Testis (tissue), 3 donors: Measurements from ENCODE around the gene SEPTIN5. TPM values are rescaled to one million over a fixed set of nuclear protein-coding genes. Genes with fewer than 3 reads are reported as not detected.

Experiments
- DNase-seq: peaks from one replicate; pipeline ENCODE4 v3.0.0-alpha.2; 2019
- H3K27ac ChIP-seq, 2 donors: fragments of 200-600 bp; sonication (generic); one replicate each; pipeline ENCODE4 v1.5.1; 2019
- H3K27me3 ChIP-seq: fragments of 200-600 bp; sonication (generic); one replicate; pipeline ENCODE4 v1.5.1; 2019
- H3K36me3 ChIP-seq: fragments of 200-600 bp; sonication (generic); one replicate; pipeline ENCODE4 v1.5.1; 2017; ENCODE audit warnings: low read depth; ENCODE audit errors: missing control alignments
- H3K4me1 ChIP-seq: fragments of 200-600 bp; sonication (generic); one replicate; pipeline ENCODE4 v1.5.1; 2019
- H3K4me3 ChIP-seq, 2 donors: fragments of 200-600 bp; sonication (generic); one replicate each; pipeline ENCODE4 v1.5.1; 2017 to 2019
- H3K9me3 ChIP-seq: fragments of 200-600 bp; sonication (generic); one replicate; pipeline ENCODE4 v1.5.1; 2017
- POLR2A ChIP-seq: fragments of 450-650 bp; IDR thresholded peaks from one replicate; pipeline ENCODE4 v1.6.1; 2017; ENCODE audit warnings: antibody characterized with exemption, mild to moderate bottlenecking, moderate library complexity
- WGBS, 2 donors: methylation state at CpG; one replicate each; pipeline ENCODE4 v1.1.5; 2018; 5-methylcytosine and 5-hydroxymethylcytosine counted together
- intact Hi-C: fragments of 100-400 bp; cut with DNase I; formaldehyde crosslinking; loops from one replicate; pipeline ENCODE4 v1.15.1; 2023; ENCODE audit warnings: low total_unique reads
- polyA plus RNA-seq: library from polyadenylated mRNA; stranded (reverse); fragments of 350-450 nt; fragmentation: Illumina TruSeq; extraction: RNeasy Lipid Tissue Mini Kit (QIAGEN cat#74804); gene quantifications from one replicate; pipeline ENCODE4 v1.2.3, GENCODE V29; 2014; ENCODE audit warnings: low read depth, low replicate concordance; ENCODE audit not compliant: insufficient read depth
- total RNA-seq, 2 donors: library from RNA; depleted of rRNA; stranded (reverse); fragments of >200 nt; gene quantifications; one replicate each; pipeline ENCODE4 v1.2.3, GENCODE V29; 2016
- TF ChIP-seq, protein P1 (sequence below), 3 experiments: fragments of 450-650 bp in 2 of 3; fragments of 200-600 bp in 1 of 3; sonication (generic) in 1 of 3; IDR thresholded peaks; one replicate each; pipeline ENCODE4 v1.5.1; 2016 to 2019; ENCODE audit warnings: antibody characterized with exemption in 3 of 3, mild to moderate bottlenecking in 2 of 3, moderate library complexity in 1 of 3

The SEPTIN5 gene
- total and polyA plus RNA-seq, 3 donors from 2014 or later, result 33.9 to 89.3 (median 68.9) TPM

- H3K36me3 ChIP-seq, result no peaks in the 10 kb centered on the region
- WGBS, 2 donors, result 96 to 97% methylated on average over 7 of the region's 7 CpGs
- no peaks in the 10 kb centered on the region for H3K9me3 ChIP-seq
- TF ChIP-seq, protein P1, sequence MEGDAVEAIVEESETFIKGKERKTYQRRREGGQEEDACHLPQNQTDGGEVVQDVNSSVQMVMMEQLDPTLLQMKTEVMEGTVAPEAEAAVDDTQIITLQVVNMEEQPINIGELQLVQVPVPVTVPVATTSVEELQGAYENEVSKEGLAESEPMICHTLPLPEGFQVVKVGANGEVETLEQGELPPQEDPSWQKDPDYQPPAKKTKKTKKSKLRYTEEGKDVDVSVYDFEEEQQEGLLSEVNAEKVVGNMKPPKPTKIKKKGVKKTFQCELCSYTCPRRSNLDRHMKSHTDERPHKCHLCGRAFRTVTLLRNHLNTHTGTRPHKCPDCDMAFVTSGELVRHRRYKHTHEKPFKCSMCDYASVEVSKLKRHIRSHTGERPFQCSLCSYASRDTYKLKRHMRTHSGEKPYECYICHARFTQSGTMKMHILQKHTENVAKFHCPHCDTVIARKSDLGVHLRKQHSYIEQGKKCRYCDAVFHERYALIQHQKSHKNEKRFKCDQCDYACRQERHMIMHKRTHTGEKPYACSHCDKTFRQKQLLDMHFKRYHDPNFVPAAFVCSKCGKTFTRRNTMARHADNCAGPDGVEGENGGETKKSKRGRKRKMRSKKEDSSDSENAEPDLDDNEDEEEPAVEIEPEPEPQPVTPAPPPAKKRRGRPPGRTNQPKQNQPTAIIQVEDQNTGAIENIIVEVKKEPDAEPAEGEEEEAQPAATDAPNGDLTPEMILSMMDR (IDR thresholded peaks at IDR 0.05), result no peak
- TF ChIP-seq POLR2A, result no peak
- H3K4me1 ChIP-seq, result no peaks in the 10 kb centered on the region
- intact Hi-C loops, result no loop called here
- no peaks in the 10 kb centered on the region for H3K27me3 ChIP-seq
- DNase-seq, result no peak
- no peak overlapping the region for H3K27ac ChIP-seq
- no peak overlapping the region for H3K4me3 ChIP-seq
Measured at GRCh38 chr22:19741053-19741452, 26.8 kb downstream of the SEPTIN5 start.

DNA sequence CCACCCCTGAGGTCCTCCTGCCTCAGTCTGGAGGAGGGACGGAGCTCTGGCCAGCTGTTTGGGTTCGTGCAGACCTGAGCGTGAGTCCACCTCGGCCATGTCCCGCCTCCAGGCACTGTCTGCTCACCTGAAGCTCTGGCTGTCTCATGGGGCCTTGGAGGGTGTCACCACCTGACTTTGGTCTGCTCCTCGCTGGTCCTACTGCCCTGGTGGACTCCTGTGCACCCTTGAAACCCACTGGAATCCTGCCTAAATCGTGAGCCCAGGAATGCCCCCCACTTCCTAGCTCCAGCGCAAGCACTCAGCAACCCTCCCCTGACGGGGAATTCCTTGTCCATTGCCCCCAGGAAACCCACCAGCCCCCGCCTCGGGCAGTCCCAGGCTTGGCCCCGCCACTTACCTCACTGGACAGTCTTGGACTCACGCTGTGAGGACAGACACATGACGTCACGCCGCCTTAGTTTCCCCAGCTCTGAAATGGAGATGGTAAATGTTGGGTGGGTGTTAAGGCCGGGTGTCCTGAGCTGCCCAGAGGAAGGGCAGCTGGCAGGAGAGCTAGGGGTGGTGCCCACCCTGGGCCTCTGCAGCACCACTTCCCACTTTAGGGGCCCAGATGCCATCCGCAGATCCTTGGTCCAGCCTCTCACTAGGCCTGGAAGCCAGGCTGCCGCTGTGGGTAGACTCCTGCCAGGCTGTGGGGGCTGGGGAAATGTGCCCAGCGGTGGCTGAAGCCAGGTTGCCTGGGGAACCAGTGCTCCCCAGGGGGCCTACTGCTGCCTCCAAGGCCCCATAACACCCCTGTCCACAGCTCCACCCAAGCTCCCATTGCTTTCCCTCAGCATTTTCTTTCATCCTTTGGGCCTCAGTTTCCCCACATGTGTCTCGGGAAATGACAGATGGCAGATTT is 28.1 kb downstream of the SEPTIN5 start:
- DNase-seq, result no peak
- TF ChIP-seq, protein P1 (IDR thresholded peaks at IDR 0.05), result no peak
- TF ChIP-seq POLR2A, result no peak
- no peak overlapping the region for H3K27ac ChIP-seq
- intact Hi-C loops, result no loop called here
- 91 to 93% methylated on average over 10 to 21 of the region's 21 CpGs for WGBS, 2 donors
- H3K27me3 ChIP-seq, result no peaks in the 10 kb centered on the region
- H3K36me3 ChIP-seq, result no peaks in the 10 kb centered on the region
- no peaks in the 10 kb centered on the region for H3K4me1 ChIP-seq
- no peak overlapping the region for H3K4me3 ChIP-seq
- no peaks in the 10 kb centered on the region for H3K9me3 ChIP-seq

DNA sequence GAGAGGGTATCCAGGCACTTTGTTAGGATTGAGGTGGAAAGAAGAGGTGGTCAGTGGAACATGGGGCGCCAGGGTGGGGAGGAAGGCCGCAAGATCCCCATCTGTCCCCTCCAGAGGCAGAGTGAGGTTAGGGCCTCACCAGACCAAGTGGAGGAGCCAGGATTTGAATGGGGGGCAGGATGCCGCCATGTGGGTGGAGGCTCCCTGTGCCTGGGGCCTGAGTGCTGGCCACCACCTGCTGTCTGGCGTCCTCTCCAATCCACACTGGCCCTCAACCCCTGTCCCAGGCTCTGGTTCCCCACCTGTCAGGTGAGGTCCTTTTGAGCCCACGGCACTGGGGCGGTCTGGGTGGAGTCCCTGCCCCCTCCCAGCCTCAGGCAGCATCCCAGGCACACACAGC is 28.8 kb downstream of the SEPTIN5 start:
- Histone ChIP-seq H3K9me3 (no peaks in the 10 kb centered on the region), H3K27ac (no peak overlapping the region), H3K27me3 (no peaks in the 10 kb centered on the region), H3K36me3 (no peaks in the 10 kb centered on the region), H3K4me1 (no peaks in the 10 kb centered on the region), H3K4me3 (no peak overlapping the region)
- no peak for DNase-seq
- no peak for TF ChIP-seq POLR2A
- TF ChIP-seq, protein P1 (IDR thresholded peaks at IDR 0.05), result no peak
- intact Hi-C loops, result no loop called here
- 89 to 95% methylated on average over 3 to 6 of the region's 6 CpGs for WGBS, 2 donors

DNA sequence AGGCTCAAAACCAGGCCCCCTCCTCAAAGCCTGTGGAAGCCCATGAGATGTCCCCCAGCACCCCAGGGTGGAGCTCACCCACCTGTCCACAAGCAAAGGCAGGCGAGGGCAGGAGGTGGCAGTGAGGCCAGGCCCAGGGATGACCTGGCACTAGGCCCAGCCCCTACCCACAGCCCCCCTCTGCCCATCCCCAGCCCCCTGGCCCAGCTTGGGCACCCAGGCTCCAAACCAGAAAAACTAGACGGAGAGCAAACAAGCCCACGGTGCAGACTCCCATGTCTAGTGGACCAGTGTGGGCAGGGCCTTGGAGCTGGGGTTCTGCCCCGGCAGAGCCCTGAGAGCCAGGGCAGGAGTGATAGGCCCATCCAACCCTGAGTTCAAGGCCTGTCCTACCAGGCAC is 29.3 kb downstream of the SEPTIN5 start:
- no peaks in the 10 kb centered on the region for H3K9me3 ChIP-seq
- no peaks in the 10 kb centered on the region for H3K4me1 ChIP-seq
- H3K4me3 ChIP-seq, result no peak overlapping the region
- H3K27ac ChIP-seq, result no peak overlapping the region
- no peaks in the 10 kb centered on the region for H3K27me3 ChIP-seq
- TF ChIP-seq, protein P1 (IDR thresholded peaks at IDR 0.05), result no peak
- no peak for TF ChIP-seq POLR2A
- DNase-seq, result no peak
- intact Hi-C loops, result no loop called here
- WGBS, 2 donors, result 88 to 100% methylated on average over 1 to 4 of the region's 4 CpGs
- no peaks in the 10 kb centered on the region for H3K36me3 ChIP-seq
